HG03060 (cell line): ENCODE data around the gene TSPEAR.

Source experiments
- ATAC-seq: cut with Tn5 transposase; IDR thresholded peaks from one replicate; pipeline ENCODE4 v1.9.1; 2021; ENCODE audit warnings: low read depth, moderate number of reproducible peaks; ENCODE audit not compliant: unreplicated experiment

Gene TSPEAR

DNA sequence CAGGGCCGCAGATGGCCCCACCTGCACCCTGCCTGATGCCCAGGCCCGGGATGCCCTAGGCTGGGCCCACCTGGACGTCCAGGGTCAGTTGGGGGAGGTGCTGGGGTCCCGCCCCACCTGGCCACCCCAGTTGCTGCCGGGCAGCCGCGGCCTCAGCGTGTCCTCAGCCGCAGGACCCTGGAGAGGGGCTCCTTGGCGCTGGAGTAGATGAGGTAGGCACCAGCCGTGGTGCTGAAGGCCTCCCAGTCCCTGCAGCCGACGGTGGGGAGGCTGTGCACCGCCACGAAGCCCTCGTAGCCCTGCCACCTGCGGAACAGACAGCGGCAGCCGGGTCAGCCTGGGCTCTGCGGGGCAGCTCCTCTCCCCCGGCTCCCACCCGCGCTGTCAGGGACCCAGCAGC is 211.7 kb downstream of the TSPEAR start:
- no peak for ATAC-seq

DNA sequence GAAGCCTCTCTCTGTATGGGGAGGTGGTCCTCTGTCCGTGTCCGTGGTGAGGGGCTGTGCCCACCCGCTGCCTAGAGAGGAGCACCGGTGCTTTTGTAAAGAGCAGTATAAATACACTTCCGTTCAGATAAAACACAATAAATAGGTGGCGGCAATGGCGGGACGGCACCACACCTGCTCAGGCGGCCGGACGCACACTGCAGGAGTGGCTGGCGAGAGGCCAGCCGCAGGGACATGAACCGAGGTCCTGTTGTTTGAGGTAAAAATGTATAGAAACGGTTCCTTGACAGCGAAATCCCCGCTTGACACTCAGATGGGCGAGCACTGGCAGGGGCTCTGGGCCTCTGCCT is 212.2 kb downstream of the TSPEAR start:
- ATAC-seq, result no peak

DNA sequence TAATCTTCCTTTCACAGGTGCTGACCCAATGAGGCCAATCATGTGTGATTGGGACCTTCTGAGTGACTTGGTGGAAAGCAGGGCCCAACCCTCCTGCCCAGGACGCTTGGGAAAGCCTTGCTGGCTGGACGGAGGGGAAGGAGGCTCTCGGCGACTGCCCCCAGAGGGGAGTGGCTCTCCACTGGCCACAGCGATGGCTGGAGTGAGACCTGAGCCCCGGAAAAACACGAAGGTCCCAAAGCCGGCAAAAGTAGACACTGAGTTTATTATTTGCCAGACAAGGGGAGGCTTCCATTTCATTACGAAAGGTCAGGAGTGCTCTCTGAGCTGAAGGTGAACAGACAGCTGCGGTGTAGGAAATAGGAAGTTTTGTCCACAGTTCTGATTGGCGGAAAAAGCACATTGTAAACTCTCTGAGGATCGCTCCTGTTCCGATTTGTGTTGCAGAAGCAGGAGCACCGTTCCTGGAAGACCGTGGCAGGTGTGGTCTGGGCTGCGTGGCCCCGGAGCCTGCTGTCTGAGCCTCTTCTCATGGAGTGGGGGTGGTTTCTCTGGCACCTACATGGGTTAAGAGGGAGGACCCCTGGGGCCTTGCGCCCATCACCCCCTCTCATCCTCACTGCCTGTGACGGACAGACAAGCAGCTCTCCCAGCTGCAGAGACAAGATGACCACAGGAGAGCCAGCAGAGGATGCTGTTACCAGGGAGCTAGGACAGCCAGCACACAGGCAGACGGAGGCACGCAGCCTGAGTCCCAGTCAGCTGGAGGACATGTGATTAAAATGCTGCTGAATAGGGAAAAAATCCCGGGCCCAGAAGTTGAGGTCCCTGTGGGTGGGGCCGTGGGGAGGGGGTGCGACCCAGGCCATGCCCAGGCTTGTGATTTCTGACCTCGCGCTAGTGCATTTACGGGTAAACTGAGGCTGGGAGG is 212.8 kb downstream of the TSPEAR start:
- ATAC-seq, result no peak

DNA sequence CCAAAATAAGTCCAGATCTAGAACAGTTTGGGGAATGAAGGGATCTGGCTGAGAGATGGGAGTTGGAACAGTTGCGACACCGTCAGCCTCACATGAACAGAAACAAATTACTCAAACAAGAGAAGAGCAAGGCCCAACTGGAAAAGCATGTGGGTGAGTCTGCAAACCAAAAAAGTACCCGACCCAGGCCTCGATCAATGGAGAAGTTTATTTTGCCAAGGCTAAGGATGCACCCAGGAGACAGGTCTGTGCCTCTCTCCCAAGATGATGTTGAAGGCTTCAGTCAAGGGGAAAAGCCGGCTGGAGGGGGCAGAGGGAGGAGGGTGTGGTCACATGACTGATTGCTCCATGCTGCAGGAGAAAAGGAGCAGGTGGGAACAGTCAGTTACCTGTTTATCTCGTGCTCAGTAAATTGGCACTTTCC is 213.7 kb downstream of the TSPEAR start:
- no peak for ATAC-seq

DNA sequence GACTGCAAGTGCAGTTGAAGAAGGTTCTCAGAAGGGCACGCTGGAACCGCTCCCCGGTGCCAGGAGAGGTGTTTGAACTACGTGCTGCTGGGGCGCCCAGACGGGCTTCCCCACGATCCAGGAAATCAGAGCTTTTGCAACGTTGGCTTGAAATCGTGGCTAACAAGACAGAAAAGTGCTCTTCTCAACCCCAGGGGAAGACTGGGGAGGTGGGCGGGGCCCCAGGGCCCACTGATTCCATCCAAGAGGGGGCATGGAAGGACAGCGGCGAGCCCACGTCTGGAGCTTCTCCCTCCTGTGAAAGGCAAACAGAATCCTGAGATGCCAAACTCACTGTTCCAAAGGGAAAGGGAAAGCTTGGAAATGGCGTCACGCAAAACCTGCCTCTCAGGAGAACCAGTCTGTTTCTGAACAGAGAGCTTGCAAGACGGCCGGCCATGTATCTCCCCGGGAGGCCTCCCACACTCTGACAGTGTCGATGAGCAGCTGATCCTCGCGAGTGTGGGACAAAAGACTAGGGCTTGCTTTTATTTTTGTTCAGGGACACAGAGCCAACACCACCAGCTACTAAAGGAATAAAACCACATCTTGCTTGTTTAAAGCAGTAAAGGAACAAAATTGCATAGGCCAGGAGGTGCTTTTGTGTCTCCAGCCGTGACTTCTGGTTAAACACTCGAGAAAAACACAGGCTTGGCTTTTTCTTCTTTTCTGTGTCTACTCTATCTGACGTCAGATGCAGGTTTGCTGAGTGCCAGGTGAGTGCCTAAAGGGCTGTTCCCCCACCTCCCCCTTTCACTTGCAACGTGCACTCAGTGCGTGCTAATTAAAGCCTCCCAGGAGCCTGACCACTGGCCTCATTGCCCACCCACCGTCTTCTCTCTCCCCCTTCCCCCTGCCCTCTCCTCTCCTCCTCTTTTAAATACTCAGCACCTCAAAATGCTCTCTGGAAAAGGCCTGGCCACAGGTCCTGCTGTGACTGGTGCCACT is 214.5 kb downstream of the TSPEAR start:
- ATAC-seq, result no peak

DNA sequence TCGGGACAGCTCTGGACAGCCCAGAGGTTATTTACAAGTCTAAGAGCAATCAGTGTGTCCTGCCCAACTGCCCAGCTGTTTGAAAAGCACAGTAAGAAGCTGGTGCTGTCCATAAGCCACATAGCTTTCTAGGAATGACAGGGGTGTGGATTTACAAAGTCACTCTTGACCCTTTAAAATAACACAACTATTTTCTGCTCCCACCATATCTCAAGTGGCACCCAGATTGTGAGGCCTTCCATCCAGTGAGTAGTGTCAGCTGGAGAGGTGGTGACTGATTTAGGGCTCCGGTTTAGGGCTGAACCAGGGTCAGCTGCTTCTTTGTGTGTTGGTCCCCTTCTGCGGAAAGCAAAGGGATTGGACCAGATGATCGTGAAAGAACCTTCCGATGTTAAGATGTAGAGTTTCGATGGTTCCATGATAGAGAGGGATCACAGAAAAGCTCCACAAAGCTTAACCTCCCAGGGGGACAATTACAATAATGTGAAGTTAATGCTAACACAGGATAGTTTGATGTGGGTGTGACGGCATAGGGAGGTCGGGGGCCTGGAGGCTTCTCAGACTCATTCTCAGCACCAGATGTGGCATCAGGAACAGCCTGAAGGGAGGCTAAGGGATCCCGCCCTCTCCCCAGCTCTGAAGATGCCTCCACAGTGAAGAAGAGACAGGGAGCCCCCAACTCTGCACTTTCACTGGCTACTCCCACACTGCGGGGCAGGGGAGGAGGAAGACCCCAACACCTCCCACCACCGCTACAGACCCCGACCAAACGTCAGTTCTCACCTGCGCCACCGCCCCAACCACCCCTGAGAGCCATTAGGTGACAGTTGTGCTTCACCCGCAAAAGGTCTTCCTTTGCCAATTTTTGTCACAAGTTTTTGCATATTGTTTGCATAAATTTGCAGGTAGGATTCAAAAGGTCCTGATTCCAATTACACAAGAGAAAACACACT is 215.5 kb downstream of the TSPEAR start:
- ATAC-seq, result no peak

DNA sequence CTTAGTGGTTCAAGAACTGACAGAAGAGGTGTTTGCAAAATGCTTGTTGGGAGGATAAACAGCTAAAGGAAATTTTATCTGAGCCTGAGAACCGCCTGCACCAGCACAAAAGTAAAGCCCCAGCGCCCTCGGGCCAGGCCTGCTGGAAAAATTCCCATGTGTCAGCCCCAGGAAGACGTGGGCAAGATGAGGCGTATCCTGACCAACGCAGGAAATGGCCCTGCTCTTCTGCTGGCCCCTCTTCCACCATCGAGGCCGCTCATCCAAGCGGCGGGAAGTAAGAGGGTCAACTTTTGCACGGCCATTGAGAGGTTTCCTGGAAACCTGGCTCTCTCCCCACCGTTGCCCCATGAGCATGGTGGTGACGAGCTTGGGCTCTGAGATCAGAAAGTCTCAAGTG is 216.4 kb downstream of the TSPEAR start:
- ATAC-seq, result no peak

DNA sequence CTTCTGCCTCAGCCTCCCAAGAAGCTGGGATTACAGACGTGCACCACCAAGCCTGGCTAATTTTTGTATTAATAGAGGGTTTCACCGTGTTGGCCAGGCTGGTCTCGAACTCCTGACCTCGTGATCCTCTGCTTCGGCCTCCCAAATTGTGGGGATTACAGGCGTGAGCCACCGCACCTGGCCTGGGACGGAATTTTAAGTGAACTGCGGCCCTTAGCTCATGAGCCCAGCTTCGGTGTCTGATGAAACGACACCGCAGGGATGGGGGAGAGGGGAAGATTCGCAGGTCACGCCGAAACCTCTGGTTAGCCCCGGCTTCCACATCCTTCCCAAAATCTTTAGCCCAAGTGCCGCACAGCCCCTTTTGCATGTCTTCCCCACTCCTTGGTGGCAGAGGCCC is 217.0 kb downstream of the TSPEAR start:
- ATAC-seq, result no peak

DNA sequence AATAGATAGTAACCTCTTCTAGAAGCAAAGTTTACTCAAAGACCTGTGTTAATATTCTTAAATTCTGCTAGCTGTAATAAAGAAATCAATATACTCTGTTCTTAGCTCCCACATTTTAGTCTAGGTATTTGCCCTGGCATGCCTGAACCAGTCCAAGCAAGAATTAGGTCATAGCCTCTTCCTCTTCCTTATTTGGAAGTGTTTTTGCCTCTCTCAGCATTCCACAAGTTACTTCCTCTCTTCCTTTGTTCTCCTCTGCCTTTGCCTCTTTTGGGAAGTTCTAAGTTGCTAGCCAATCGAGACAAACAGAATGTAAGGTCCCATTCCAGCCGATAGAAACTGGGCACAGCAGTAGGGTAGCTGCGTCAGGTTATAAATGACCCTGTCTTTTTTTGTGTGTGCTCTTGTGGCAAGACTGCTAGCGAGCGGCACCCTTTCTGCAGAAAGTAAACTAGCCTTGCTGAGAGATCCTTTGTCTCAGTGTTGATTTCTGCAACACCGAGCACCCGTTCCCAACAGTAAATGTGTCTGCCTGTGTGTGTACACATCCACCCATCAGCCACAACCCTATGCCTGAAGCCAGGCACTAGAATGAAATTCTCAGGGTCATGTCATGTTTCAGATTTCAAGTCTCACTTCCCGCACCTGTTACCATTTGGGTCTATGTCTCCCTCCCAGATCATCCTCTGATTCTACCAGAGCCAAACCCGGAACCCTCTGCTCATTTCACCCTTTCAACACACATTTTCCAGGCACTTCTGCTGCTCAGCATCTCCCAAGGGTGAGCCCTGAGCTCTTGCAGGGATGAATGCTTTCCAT is 218.6 kb downstream of the TSPEAR start:
- no peak for ATAC-seq

DNA sequence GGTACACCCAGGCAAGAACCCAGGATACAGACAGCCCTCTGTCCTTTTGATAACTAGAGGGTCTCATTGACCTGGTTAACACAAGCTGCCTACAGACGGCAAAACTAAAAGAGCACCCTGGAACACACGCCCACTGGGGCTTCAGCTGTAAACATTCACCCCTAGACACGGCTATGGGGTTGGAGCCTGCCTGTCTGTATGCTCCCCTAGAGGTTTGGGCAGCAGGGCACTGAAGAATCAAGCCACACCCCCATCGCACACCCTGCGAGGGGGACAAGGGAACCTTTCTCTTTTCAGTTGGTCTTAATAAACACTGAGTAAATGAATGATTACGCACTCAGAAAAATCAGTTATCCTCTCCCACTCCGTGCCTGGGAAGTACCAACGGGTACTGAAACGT is 220.6 kb downstream of the TSPEAR start:
- ATAC-seq, result no peak

DNA sequence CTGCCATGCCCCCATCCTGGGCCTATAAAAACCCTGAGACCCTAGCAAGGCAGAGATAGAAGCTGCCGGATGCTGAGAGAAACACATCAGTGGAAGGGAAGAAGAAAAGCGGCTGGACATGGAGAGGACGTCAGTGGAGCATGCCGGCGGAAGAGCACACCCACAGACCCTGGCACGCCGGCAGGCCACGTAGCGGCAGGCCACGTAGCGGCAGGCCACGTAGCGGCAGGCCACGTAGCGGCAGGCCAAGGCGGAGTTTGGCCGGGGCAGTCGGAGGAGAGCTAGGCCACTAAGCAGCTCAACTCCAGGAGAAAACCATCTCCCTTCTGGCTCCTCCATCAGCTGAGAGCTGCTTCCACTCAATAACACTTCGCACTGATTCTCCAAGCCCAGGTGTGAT is 221.0 kb downstream of the TSPEAR start:
- ATAC-seq, result no peak

DNA sequence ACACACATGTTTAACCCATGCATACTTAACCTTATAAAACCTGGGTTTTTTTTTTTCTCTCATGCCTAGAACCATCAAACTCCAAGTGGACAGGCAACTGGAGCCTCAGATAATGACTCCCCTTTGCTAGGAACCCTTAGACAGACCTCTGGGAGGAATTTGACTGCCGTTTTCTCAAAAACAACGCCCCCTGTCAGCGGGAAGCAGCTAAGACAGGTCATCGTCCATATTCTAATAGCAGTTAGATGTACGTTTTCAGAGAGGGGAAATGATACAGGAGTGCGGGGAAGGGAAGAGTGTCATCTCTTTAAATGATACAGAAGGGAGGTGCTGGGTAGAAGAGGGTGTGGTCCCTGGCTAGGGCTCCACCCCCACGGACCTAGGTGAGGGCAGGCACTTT is 221.4 kb downstream of the TSPEAR start:
- no peak for ATAC-seq

DNA sequence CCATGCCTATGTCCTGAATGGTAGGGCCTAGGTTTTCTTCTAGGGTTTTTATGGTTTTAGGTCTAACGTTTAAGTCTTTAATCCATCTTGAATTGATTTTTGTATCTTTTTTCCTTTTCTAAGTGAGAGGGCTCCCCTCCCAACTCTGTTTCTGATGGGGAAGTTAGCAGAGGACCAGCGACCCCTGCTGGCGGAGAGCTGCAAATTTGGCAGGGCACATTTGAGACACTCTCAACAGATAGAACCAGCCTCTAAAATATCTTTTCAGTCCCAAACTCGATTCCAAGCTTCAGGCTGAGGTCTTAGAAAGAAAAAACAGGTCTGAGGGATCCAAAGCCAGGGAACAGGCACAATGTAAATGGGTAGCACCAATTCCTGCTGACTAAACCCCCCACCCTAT is 223.5 kb downstream of the TSPEAR start:
- ATAC-seq, result no peak

DNA sequence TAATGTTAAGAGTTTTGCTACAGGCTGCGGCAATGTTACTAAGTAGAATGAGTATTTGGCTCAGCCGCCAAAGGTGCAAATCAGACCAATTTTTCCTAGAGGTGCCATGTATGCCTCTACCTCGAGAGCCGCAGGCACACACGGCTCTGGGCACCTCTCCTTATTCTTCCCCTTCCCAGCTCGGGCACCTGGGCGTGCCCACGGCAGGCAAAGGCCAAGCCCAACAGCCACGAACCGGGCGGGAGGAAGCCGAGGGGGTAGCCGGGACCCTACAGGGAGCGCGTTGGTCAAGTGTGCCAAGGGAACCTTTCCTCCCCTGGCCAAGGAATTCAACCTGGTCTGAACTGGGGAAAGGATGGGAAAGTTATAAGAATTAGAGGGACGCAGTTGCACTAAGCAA is 225.1 kb downstream of the TSPEAR start:
- no peak for ATAC-seq

DNA sequence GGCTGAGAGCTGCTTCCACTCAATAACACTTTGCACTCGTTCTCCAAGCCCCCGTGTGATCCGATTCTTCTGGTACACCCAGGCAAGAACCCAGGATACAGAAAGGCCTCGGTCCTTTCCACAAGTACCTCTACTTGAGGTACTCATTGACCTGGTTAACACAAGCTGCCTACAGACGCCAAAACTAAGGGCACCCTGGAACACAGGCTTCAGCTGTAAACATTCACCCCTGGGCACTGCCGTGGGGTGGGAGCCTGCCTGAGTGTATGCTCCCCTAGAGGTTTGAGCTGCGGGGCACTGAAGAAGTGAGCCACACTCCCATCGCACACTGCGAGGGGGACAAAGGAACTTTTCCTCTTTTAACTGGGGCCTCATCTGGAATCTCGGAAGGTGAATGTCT is 225.6 kb downstream of the TSPEAR start:
- ATAC-seq, result no peak

DNA sequence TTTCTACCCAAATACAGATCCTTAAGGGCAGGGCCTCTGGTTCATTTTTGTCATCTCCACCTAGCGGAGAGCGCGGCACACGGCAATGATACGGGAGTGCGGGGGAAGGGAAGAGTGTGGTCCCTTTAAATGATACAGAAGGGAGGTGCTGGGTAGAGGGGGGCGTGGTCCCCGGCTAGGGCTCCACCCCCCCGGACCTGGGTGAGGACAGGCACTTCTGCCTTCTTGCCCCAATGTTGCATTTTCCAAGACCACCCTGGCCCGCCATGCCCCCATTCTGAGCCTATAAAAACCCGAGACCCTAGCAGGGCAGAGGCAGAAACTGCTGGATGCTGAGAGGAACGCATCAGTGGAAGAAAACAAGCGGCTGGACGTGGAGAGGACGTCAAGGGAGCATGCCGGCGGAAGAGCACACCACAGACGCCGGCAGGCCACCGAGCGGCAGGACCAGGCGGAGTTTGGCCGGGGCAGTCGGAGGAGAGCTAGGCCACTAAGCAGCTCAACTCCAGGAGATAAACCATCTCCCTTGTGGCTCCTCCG is 226.0 kb downstream of the TSPEAR start:
- no peak for ATAC-seq

DNA sequence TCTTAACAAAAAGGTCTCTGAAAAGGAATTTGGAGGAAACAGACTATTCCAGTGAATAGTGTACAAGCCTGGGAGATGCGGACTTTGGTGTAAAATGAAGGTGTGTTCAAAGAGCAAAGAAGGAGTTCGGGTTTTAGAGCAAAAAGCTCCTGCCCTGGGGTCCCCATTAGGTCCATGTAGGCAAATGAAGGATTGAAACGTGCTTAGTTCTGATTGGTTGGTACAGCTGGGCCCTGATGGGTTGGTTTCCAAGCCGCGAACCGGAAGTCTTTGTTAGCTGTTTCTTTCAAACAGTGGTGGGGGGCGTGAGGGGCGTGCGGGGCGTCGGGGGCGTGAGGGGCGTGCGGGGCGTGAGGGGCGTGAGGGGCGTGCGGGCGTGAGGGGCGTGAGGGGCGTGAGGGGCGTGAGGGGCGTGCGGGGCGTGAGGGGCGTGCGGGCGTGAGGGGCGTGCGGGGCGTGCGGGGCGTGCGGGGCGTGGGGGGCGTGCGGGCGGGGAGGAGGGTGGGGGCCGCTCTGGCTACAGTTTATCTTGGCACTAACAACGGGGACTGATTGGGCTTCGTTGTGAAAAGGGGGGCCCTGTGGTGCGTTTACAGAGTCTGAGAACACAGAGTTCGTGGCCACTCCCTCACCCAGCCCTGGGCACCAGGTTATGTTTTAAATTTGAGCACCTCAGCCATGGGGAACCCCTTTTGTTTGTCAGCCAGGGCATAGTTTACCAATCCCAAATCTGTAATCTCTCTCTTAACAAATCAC is 226.7 kb downstream of the TSPEAR start:
- no peak for ATAC-seq
